IMR-90 (cell line): ENCODE results near the gene ANKRD33B. TPM values are rescaled to one million over a fixed set of nuclear protein-coding genes. Genes with fewer than 3 reads are reported as not detected.

Experiments
- ATAC-seq: fragments of 200-7000 bp; cut with Tn5 transposase; 2 replicates; pipeline ENCODE4 v1.9.1; 2020; ENCODE audit warnings: low read depth, mild to moderate bottlenecking, moderate library complexity
- BruUV-seq: library from RNA; stranded (reverse); fragments of 400-500 nt; replicated peaks from 2 replicates; lab custom pipeline; 2021; lab: Mats Ljungman, UMichigan
- CTCF ChIA-PET: fragments of 300-600 bp; formaldehyde crosslinking; extraction: SDS; loops from one replicate; lab custom pipeline; 2021; ENCODE audit warnings: antibody characterized with exemption; lab: Yijun Ruan, JAX
- POLR2A ChIA-PET: fragments of 300-600 bp; sonication (Branson Sonifier 250); formaldehyde crosslinking; loops from one replicate; lab custom pipeline; 2022; ENCODE audit warnings: antibody characterized with exemption; ENCODE audit not compliant: unreplicated experiment; lab: Charles Lee
- DNase-seq: peaks from one replicate; pipeline ENCODE4 v3.0.0; 2013
- H2AFZ ChIP-seq: replicated peaks from 2 replicates; pipeline ENCODE3; 2013; ENCODE audit warnings: low read length, mild to moderate bottlenecking; ENCODE audit not compliant: poor library complexity
- H2AK5ac ChIP-seq: 2 replicates; pipeline ENCODE4 v1.6.1; 2013; ENCODE audit warnings: low read depth, low read length, inconsistent platforms
- H2AK9ac ChIP-seq: replicated peaks from 2 replicates; pipeline ENCODE3; 2013; ENCODE audit warnings: mild to moderate bottlenecking, low read depth, low read length, moderate library complexity; ENCODE audit not compliant: poor library complexity
- H2BK120ac ChIP-seq: 2 replicates; pipeline ENCODE4 v1.6.1; 2013; ENCODE audit warnings: low read depth, low read length, inconsistent platforms
- H2BK15ac ChIP-seq: 3 replicates; pipeline ENCODE4 v1.6.1; 2013; ENCODE audit warnings: low read depth, low read length, inconsistent platforms
- H2BK20ac ChIP-seq: 2 replicates; pipeline ENCODE4 v1.6.1; 2013; ENCODE audit warnings: low read depth, mild to moderate bottlenecking, inconsistent platforms, low read length, moderate library complexity
- H2BK5ac ChIP-seq: 2 replicates; pipeline ENCODE4 v1.6.1; 2013; ENCODE audit warnings: mild to moderate bottlenecking, low read depth, low read length, inconsistent platforms; ENCODE audit not compliant: poor library complexity, severe bottlenecking
- H3K14ac ChIP-seq: replicated peaks from 2 replicates; pipeline ENCODE4 v1.6.1; 2013; ENCODE audit warnings: low read depth, low read length, inconsistent platforms
- H3K18ac ChIP-seq: 2 replicates; pipeline ENCODE4 v1.6.1; 2013; ENCODE audit warnings: low read depth, low read length, control low read depth
- H3K23ac ChIP-seq: 2 replicates; pipeline ENCODE4 v1.6.1; 2013; ENCODE audit warnings: low read depth, low read length, inconsistent platforms
- H3K27ac ChIP-seq: 2 replicates; pipeline ENCODE4 v1.5.1; 2013; ENCODE audit warnings: mild to moderate bottlenecking, control low read depth, low read length; ENCODE audit not compliant: insufficient read depth
- H3K27me3 ChIP-seq: 2 replicates; pipeline ENCODE4 v1.6.1; 2013; ENCODE audit warnings: low read length; ENCODE audit not compliant: control insufficient read depth, insufficient read depth
- H3K36me3 ChIP-seq: 2 replicates; pipeline ENCODE4 v1.6.1; 2013; ENCODE audit warnings: low read length, mixed read lengths; ENCODE audit not compliant: control insufficient read depth, insufficient read depth
- H3K4ac ChIP-seq: 2 replicates; pipeline ENCODE4 v1.6.1; 2013; ENCODE audit warnings: low read depth, low read length, inconsistent platforms
- H3K4me1 ChIP-seq: 2 replicates; pipeline ENCODE4 v1.6.1; 2013; ENCODE audit warnings: low read length, mixed read lengths; ENCODE audit not compliant: control insufficient read depth, insufficient read depth
- H3K4me2 ChIP-seq: 2 replicates; pipeline ENCODE4 v1.6.1; 2013; ENCODE audit warnings: low read depth, mild to moderate bottlenecking, control low read depth, low read length, moderate library complexity
- H3K4me3 ChIP-seq: 2 replicates; pipeline ENCODE4 v1.5.1; 2013; ENCODE audit warnings: low read depth, mild to moderate bottlenecking, control low read depth, low read length, moderate library complexity; ENCODE audit not compliant: insufficient read depth
- H3K56ac ChIP-seq: 2 replicates; pipeline ENCODE4 v1.6.1; 2013; ENCODE audit warnings: low read length, inconsistent platforms; ENCODE audit not compliant: insufficient read depth; ENCODE audit errors: extremely low read depth
- H3K79me1 ChIP-seq, 2 experiments: 2 replicates each; pipeline ENCODE4 v1.6.1; 2013; ENCODE audit warnings: low read length in 2 of 2, inconsistent platforms in 1 of 2, low read depth in 1 of 2
- H3K9ac ChIP-seq: 2 replicates; pipeline ENCODE4 v1.6.1; 2013; ENCODE audit warnings: low read depth, low read length, control low read depth
- H3K9me1 ChIP-seq: 2 replicates; pipeline ENCODE4 v1.6.1; 2013; ENCODE audit warnings: low read length, inconsistent platforms; ENCODE audit not compliant: insufficient read depth
- H3K9me3 ChIP-seq: 2 replicates; pipeline ENCODE4 v1.6.1; 2013; ENCODE audit warnings: low read length; ENCODE audit not compliant: control insufficient read depth, insufficient read depth
- H4K20me1 ChIP-seq: 2 replicates; pipeline ENCODE4 v1.6.1; 2013; ENCODE audit warnings: low read length, inconsistent platforms; ENCODE audit not compliant: insufficient read depth
- H4K5ac ChIP-seq: 2 replicates; pipeline ENCODE4 v1.6.1; 2013; ENCODE audit warnings: mild to moderate bottlenecking, low read depth, low read length, control low read depth
- H4K8ac ChIP-seq, 2 experiments: 2 replicates each; pipeline ENCODE4 v1.6.1; 2013; ENCODE audit warnings: low read depth in 2 of 2, low read length in 2 of 2, control low read depth in 1 of 2, inconsistent platforms in 1 of 2
- H4K91ac ChIP-seq: 2 replicates; pipeline ENCODE4 v1.6.1; 2013; ENCODE audit warnings: low read depth, low read length, inconsistent platforms; ENCODE audit not compliant: insufficient read depth
- BHLHE40 ChIP-seq: fragments of 150-350 bp; IDR thresholded peaks from 2 replicates; pipeline ENCODE4 v1.6.1; 2016; ENCODE audit warnings: mild to moderate bottlenecking, low read depth, low read length
- CEBPB ChIP-seq: IDR thresholded peaks from 2 replicates; pipeline ENCODE4 v1.6.1; 2012; ENCODE audit warnings: low read depth, low read length, improper control_type of control experiment
- CHD1 ChIP-seq: IDR thresholded peaks from 2 replicates; pipeline ENCODE4 v1.6.1; 2012; ENCODE audit warnings: low read depth, low read length, improper control_type of control experiment
- FOS ChIP-seq: fragments of 150-350 bp; IDR thresholded peaks from 2 replicates; pipeline ENCODE4 v1.6.1; 2016; ENCODE audit warnings: low read depth, low read length
- MAFK ChIP-seq: IDR thresholded peaks from 2 replicates; pipeline ENCODE4 v1.6.1; 2012; ENCODE audit warnings: low read depth, low read length, improper control_type of control experiment
- MAZ ChIP-seq: IDR thresholded peaks from 2 replicates; pipeline ENCODE4 v1.6.1; 2012; ENCODE audit warnings: low read depth, mild to moderate bottlenecking, low read length, improper control_type of control experiment, moderate library complexity, borderline replicate concordance
- MXI1 ChIP-seq: IDR thresholded peaks from 2 replicates; pipeline ENCODE4 v1.6.1; 2012; ENCODE audit warnings: low read depth, mild to moderate bottlenecking, low read length, moderate library complexity, borderline replicate concordance
- NFE2L2 ChIP-seq: fragments of 150-350 bp; IDR thresholded peaks from 2 replicates; pipeline ENCODE4 v1.6.1; 2016; ENCODE audit warnings: low read depth, mild to moderate bottlenecking, low read length
- POLR2A ChIP-seq: IDR thresholded peaks from 2 replicates; pipeline ENCODE4 v1.6.1; 2012; ENCODE audit warnings: mild to moderate bottlenecking, low read depth, low read length
- RAD21 ChIP-seq: IDR thresholded peaks from 2 replicates; pipeline ENCODE4 v1.6.1; 2012; ENCODE audit warnings: low read length, improper control_type of control experiment
- RCOR1 ChIP-seq: IDR thresholded peaks from 2 replicates; pipeline ENCODE4 v1.6.1; 2012; ENCODE audit warnings: mild to moderate bottlenecking, low read length, improper control_type of control experiment; ENCODE audit not compliant: insufficient replicate concordance
- RFX5 ChIP-seq: IDR thresholded peaks from 2 replicates; pipeline ENCODE4 v1.8.0; 2012; ENCODE audit warnings: low read depth, mild to moderate bottlenecking, low read length, moderate library complexity
- SMC3 ChIP-seq: fragments of 150-350 bp; IDR thresholded peaks from 2 replicates; pipeline ENCODE4 v1.6.1; 2016; ENCODE audit warnings: low read depth, mild to moderate bottlenecking, antibody characterized with exemption, low read length, moderate library complexity
- WGBS, 2 experiments: methylation state at CpG; one replicate each; pipeline versions ENCODE4 v1.1.5 to v1.1.7; 2013; ENCODE audit warnings: missing lambda C conversion rate in 2 of 2; ENCODE audit not compliant: insufficient read length in 1 of 2; ENCODE audit errors: extremely low coverage in 2 of 2; 5-methylcytosine and 5-hydroxymethylcytosine counted together
- dilution Hi-C: fragments of 300-500 bp; cut with HindIII; formaldehyde crosslinking; loops from one replicate; pipeline ENCODE4 v1.14.3; 2018; ENCODE audit warnings: low sequenced_read_pairs; ENCODE audit not compliant: unreplicated experiment
- in situ Hi-C: fragments of 300-500 bp; cut with MboI; formaldehyde crosslinking; loops from 3 replicates; pipeline ENCODE4 v1.14.3; 2019; ENCODE audit warnings: low sequenced_read_pairs, inconsistent platforms, mixed read lengths
- intact Hi-C: fragments of 100-400 bp; cut with micrococcal nuclease; formaldehyde crosslinking; loops from 2 replicates; pipeline ENCODE4 v1.10.0; 2022
- polyA plus RNA-seq, 3 experiments: library from polyadenylated mRNA; depleted of rRNA; stranded (reverse); fragments of >200 nt; gene quantifications; 2 replicates each; pipeline ENCODE4 v1.2.3, GENCODE V29; 2012; ENCODE audit warnings: low replicate concordance in 1 of 3
- total RNA-seq: library from RNA; depleted of rRNA; stranded (reverse); fragments of >200 nt; gene quantifications from 2 replicates; pipeline ENCODE4 v1.2.3, GENCODE V29; 2012
- TF ChIP-seq, protein P1 (sequence below): fragments of 150-350 bp; IDR thresholded peaks from 2 replicates; pipeline ENCODE4 v1.6.1; 2016; ENCODE audit warnings: low read depth, mild to moderate bottlenecking, low read length, moderate library complexity, borderline replicate concordance
- TF ChIP-seq, protein P2 (sequence below): fragments of 150-350 bp; IDR thresholded peaks from 2 replicates; pipeline ENCODE4 v1.6.1; 2017; ENCODE audit warnings: mild to moderate bottlenecking, antibody characterized with exemption, low read length, low read depth
- TF ChIP-seq, protein P3 (sequence below): conservative IDR thresholded peaks from 2 replicates; pipeline ENCODE4 v1.5.1; 2012; ENCODE audit warnings: mild to moderate bottlenecking, low read depth, low read length, improper control_type of control experiment

ANKRD33B gene
- total and polyA plus RNA-seq, 2 of the 4 experiments (the other 2 are of a cell fraction), result 2.5 to 3.3 TPM

DNA sequence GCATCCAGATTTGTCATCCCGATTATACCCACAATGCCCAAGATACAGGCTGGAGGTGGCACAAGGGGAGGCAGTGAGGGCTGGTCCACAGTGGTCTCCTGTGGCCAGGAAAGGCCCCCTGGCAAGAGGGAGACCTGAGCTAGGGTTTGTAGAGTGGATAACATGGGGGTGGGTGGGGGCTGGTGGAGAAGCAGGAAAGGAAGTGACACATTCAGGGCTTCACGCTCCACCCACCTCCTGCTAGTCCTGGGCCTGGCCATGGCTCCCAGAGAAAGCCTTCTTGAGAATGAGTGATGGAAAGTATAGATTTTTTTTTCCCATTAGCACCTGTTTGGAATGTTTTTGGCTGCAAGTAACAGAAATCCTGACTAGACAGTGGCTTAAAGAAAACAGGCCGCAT, 81.3 kb downstream of the ANKRD33B start:
- in situ Hi-C loops (no loop called here), intact Hi-C loops (no loop called here), dilution Hi-C loops (no loop called here)
- TF ChIP-seq RAD21 (no peak), POLR2A (no peak), BHLHE40 (no peak), RFX5 (no peak), MXI1 (no peak), CEBPB (no peak), FOS (no peak), RCOR1 (no peak), MAFK (no peak), NFE2L2 (no peak), CHD1 (no peak), SMC3 (no peak), MAZ (no peak)
- TF ChIP-seq, protein P1, sequence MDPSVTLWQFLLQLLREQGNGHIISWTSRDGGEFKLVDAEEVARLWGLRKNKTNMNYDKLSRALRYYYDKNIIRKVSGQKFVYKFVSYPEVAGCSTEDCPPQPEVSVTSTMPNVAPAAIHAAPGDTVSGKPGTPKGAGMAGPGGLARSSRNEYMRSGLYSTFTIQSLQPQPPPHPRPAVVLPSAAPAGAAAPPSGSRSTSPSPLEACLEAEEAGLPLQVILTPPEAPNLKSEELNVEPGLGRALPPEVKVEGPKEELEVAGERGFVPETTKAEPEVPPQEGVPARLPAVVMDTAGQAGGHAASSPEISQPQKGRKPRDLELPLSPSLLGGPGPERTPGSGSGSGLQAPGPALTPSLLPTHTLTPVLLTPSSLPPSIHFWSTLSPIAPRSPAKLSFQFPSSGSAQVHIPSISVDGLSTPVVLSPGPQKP, result no peak
- TF ChIP-seq, protein P2, sequence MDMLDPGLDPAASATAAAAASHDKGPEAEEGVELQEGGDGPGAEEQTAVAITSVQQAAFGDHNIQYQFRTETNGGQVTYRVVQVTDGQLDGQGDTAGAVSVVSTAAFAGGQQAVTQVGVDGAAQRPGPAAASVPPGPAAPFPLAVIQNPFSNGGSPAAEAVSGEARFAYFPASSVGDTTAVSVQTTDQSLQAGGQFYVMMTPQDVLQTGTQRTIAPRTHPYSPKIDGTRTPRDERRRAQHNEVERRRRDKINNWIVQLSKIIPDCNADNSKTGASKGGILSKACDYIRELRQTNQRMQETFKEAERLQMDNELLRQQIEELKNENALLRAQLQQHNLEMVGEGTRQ, result no peak
- TF ChIP-seq, protein P3, sequence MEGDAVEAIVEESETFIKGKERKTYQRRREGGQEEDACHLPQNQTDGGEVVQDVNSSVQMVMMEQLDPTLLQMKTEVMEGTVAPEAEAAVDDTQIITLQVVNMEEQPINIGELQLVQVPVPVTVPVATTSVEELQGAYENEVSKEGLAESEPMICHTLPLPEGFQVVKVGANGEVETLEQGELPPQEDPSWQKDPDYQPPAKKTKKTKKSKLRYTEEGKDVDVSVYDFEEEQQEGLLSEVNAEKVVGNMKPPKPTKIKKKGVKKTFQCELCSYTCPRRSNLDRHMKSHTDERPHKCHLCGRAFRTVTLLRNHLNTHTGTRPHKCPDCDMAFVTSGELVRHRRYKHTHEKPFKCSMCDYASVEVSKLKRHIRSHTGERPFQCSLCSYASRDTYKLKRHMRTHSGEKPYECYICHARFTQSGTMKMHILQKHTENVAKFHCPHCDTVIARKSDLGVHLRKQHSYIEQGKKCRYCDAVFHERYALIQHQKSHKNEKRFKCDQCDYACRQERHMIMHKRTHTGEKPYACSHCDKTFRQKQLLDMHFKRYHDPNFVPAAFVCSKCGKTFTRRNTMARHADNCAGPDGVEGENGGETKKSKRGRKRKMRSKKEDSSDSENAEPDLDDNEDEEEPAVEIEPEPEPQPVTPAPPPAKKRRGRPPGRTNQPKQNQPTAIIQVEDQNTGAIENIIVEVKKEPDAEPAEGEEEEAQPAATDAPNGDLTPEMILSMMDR, result no peak
- no peak overlapping the region for H4K91ac ChIP-seq
- BruUV-seq, result no TSS peak
- no peak overlapping the region for H3K14ac ChIP-seq
- H2AK5ac ChIP-seq, result no peak overlapping the region
- H3K36me3 ChIP-seq, result peaks cover 15% of the 10 kb centered on the region; the same call in 1 of the 2 replicates
- no peak overlapping the region for H3K9ac ChIP-seq
- H3K4me3 ChIP-seq, result no peak overlapping the region
- H3K4me2 ChIP-seq, result no peak overlapping the region
- H2BK20ac ChIP-seq, result no peak overlapping the region
- H3K27me3 ChIP-seq, result no peaks in the 10 kb centered on the region
- no peak overlapping the region for H3K18ac ChIP-seq
- H2BK15ac ChIP-seq, result no peak overlapping the region
- H3K9me1 ChIP-seq, result 0 out of 2 replicates have a peak, but pooled peaks cover under 1% of the 10 kb centered on the region
- no peak overlapping the region for H3K27ac ChIP-seq
- H2BK5ac ChIP-seq, result no peak overlapping the region
- no peaks in the 10 kb centered on the region; the same call in 1 of the 2 replicates for H3K4me1 ChIP-seq
- peaks cover 5 to 32% of the 10 kb centered on the region in 2 experiments for H3K79me1 ChIP-seq
- no peak overlapping the region for H4K8ac ChIP-seq
- no peak overlapping the region for H3K4ac ChIP-seq
- peaks cover 27% of the 10 kb centered on the region; the same call in 1 of the 2 replicates for H4K20me1 ChIP-seq
- H2AFZ ChIP-seq, result no peak overlapping the region
- H2BK120ac ChIP-seq, result no peak overlapping the region
- CTCF ChIA-PET, result no interaction called here
- DNase-seq (no peak), ATAC-seq (no peak)
- no peak overlapping the region for H3K23ac ChIP-seq
- no peaks in the 10 kb centered on the region for H3K9me3 ChIP-seq
- POLR2A ChIA-PET, result no interaction called here
- H3K56ac ChIP-seq, result no peak overlapping the region
- no peak overlapping the region for H4K5ac ChIP-seq
- WGBS, 2 experiments, result 100% methylated on average over 1 of the region's 3 CpGs; no CpG with 5 or more reads in 1 of the 2 experiments
- no peak overlapping the region for H2AK9ac ChIP-seq
